Measurements from ENCODE around the gene PPFIBP1. TPM values are rescaled to one million over a fixed set of nuclear protein-coding genes. Genes with fewer than 3 reads are reported as not detected.
A peak's percentile ranks its signal among the peaks of the same experiment; 100 is the strongest.

Gene PPFIBP1
- total RNA-seq, 2 donors from 2014 or later, result 63.9 to 67.5 TPM

GRCh38 chr12:27545665-27546064 lies 21.7 kb downstream of the PPFIBP1 start:
- H3K4me1 ChIP-seq, result peaks cover 68% of the 10 kb centered on the region
- H3K27ac ChIP-seq, result no peak overlapping the region
- no peaks in the 10 kb centered on the region for H3K27me3 ChIP-seq
- TF ChIP-seq, protein P1, sequence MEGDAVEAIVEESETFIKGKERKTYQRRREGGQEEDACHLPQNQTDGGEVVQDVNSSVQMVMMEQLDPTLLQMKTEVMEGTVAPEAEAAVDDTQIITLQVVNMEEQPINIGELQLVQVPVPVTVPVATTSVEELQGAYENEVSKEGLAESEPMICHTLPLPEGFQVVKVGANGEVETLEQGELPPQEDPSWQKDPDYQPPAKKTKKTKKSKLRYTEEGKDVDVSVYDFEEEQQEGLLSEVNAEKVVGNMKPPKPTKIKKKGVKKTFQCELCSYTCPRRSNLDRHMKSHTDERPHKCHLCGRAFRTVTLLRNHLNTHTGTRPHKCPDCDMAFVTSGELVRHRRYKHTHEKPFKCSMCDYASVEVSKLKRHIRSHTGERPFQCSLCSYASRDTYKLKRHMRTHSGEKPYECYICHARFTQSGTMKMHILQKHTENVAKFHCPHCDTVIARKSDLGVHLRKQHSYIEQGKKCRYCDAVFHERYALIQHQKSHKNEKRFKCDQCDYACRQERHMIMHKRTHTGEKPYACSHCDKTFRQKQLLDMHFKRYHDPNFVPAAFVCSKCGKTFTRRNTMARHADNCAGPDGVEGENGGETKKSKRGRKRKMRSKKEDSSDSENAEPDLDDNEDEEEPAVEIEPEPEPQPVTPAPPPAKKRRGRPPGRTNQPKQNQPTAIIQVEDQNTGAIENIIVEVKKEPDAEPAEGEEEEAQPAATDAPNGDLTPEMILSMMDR (IDR thresholded peaks at IDR 0.05), result no peak
- intact Hi-C loops (cut with DNase I), result no loop called here
- no peak overlapping the region for H3K4me3 ChIP-seq
- WGBS, 2 donors, result 64 to 65% methylated on average over 9 of the region's 9 CpGs
- ATAC-seq, result no peak
- no peak for DNase-seq
- no peaks in the 10 kb centered on the region for H3K9me3 ChIP-seq
- no peaks in the 10 kb centered on the region for H3K36me3 ChIP-seq (replicated peaks in 1 of 2; ENCODE audit: insufficient read depth in 1 of 2, low read depth in 2 of 2)

GRCh38 chr12:27547592-27547991 lies 23.6 kb downstream of the PPFIBP1 start:
- DNase-seq, result no peak
- no peak for ATAC-seq
- TF ChIP-seq POLR2A (IDR thresholded peaks at IDR 0.05), result no peak
- TF ChIP-seq, protein P1 (IDR thresholded peaks at IDR 0.05), result no peak
- Histone ChIP-seq H3K36me3 (replicated peaks in 1 of 2; ENCODE audit: insufficient read depth in 1 of 2, low read depth in 2 of 2) (no peaks in the 10 kb centered on the region), H3K27ac (no peak overlapping the region), H3K27me3 (no peaks in the 10 kb centered on the region), H3K4me1 (peaks cover 49% of the 10 kb centered on the region), H3K9me3 (no peaks in the 10 kb centered on the region), H3K4me3 (no peak overlapping the region)
- intact Hi-C loops (cut with DNase I), result no loop called here
- WGBS, 2 donors, result 95 to 97% methylated on average over 5 of the region's 5 CpGs

- TF ChIP-seq, protein P1 (IDR thresholded peaks at IDR 0.05), result no peak
- no peak for TF ChIP-seq POLR2A (IDR thresholded peaks at IDR 0.05)
- ATAC-seq (no peak), DNase-seq (no peak)
- Histone ChIP-seq H3K27ac (peak overlapping the region in 3 of 4 donors; percentile 70 to 84 (median 78)), H3K4me1 (peaks cover 49% of the 10 kb centered on the region), H3K27me3 (no peaks in the 10 kb centered on the region), H3K36me3 (replicated peaks in 1 of 2; ENCODE audit: insufficient read depth in 1 of 2, low read depth in 2 of 2) (no peaks in the 10 kb centered on the region), H3K9me3 (no peaks in the 10 kb centered on the region), H3K4me3 (no peak overlapping the region)
- intact Hi-C loops (cut with DNase I), result no loop called here
- WGBS, 2 donors, result 59 to 66% methylated on average over 8 of the region's 8 CpGs
Measured at GRCh38 chr12:27548301-27549199, 24.5 kb downstream of the PPFIBP1 start.

- intact Hi-C loops (cut with DNase I), result no loop called here
- peak; percentile 42 for ATAC-seq
- H3K9me3 ChIP-seq, result no peaks in the 10 kb centered on the region
- 21% methylated on average over 8 of the region's 8 CpGs for WGBS, 2 donors
- no peak overlapping the region for H3K4me3 ChIP-seq
- H3K27me3 ChIP-seq, result no peaks in the 10 kb centered on the region
- H3K27ac ChIP-seq, result peak overlapping the region; percentile 36 to 84 (median 74)
- no peaks in the 10 kb centered on the region for H3K36me3 ChIP-seq (replicated peaks in 1 of 2; ENCODE audit: insufficient read depth in 1 of 2, low read depth in 2 of 2)
- peaks cover 49% of the 10 kb centered on the region for H3K4me1 ChIP-seq
- DNase-seq, result no peak
- TF ChIP-seq POLR2A (IDR thresholded peaks at IDR 0.05), result no peak
- TF ChIP-seq, protein P1 (IDR thresholded peaks at IDR 0.05), result no peak
Measured at GRCh38 chr12:27549236-27549800, 25.3 kb downstream of the PPFIBP1 start.
